Esophagus (tissue), 2 donors: ENCODE measurements around the gene TBL1Y. TPM values are rescaled to one million over a fixed set of nuclear protein-coding genes. Genes with fewer than 3 reads are reported as not detected.

Experiments used
- H3K27ac ChIP-seq, 2 donors: one replicate each; pipeline ENCODE4 v1.5.1; 2013; ENCODE audit warnings: low read depth in 2 of 2, mild to moderate bottlenecking in 2 of 2, inconsistent platforms in 1 of 2, low read length in 1 of 2, moderate library complexity in 1 of 2
- H3K27me3 ChIP-seq, 2 donors: one replicate each; pipeline ENCODE4 v1.6.1; 2013; ENCODE audit warnings: low read length in 2 of 2, control low read depth in 1 of 2, mild to moderate bottlenecking in 1 of 2; ENCODE audit not compliant: insufficient read depth in 2 of 2, control insufficient read depth in 1 of 2
- H3K36me3 ChIP-seq, 2 donors: one replicate each; pipeline ENCODE4 v1.6.1; 2013; ENCODE audit warnings: low read length in 1 of 2; ENCODE audit not compliant: control insufficient read depth in 2 of 2, insufficient read depth in 2 of 2
- H3K4me1 ChIP-seq, 2 donors: one replicate each; pipeline ENCODE4 v1.6.1; 2013; ENCODE audit warnings: low read length in 1 of 2; ENCODE audit not compliant: control insufficient read depth in 2 of 2, insufficient read depth in 2 of 2
- H3K4me3 ChIP-seq, 2 donors: one replicate each; pipeline ENCODE4 v1.5.1; 2013; ENCODE audit warnings: low read length in 2 of 2, mild to moderate bottlenecking in 2 of 2, low read depth in 1 of 2, moderate library complexity in 1 of 2
- H3K9me3 ChIP-seq, 2 donors: one replicate each; pipeline ENCODE4 v1.6.1; 2013; ENCODE audit warnings: mild to moderate bottlenecking in 2 of 2, low read depth in 1 of 2, low read length in 1 of 2, moderate library complexity in 1 of 2; ENCODE audit not compliant: control insufficient read depth in 2 of 2, insufficient read depth in 1 of 2
- WGBS, 2 donors: extraction: QIAGEN DNeasy Blood & Tissue Kit; methylation state at CpG; one replicate each; pipeline ENCODE4 v1.1.7; 2013; 5-methylcytosine and 5-hydroxymethylcytosine counted together
- polyA plus RNA-seq, 2 donors: library from polyadenylated mRNA; stranded (reverse); fragments of 200-250 nt; gene quantifications; one replicate each; pipeline ENCODE4 v1.2.3, GENCODE V29; 2013
- donor health status: healthy with polysubstance abuse.
- donor health status: Bipolar disorder and iron deficiency.

TBL1Y gene
- polyA plus RNA-seq, 2 donors, result 0.24 TPM; not detected in 1

- no peaks in the 10 kb centered on the region for H3K9me3 ChIP-seq
- no peak overlapping the region for H3K27ac ChIP-seq
- no peaks in the 10 kb centered on the region for H3K36me3 ChIP-seq
- H3K4me1 ChIP-seq, result no peaks in the 10 kb centered on the region
- no peak overlapping the region for H3K4me3 ChIP-seq
- WGBS, 2 donors, result 92% methylated on average over 2 of the region's 2 CpGs; no CpG with 5 or more reads in 1 of the 2 donors
- H3K27me3 ChIP-seq, result no peaks in the 10 kb centered on the region
Measured at GRCh38 chrY:7094365-7094764, 183.9 kb downstream of the TBL1Y start.

DNA sequence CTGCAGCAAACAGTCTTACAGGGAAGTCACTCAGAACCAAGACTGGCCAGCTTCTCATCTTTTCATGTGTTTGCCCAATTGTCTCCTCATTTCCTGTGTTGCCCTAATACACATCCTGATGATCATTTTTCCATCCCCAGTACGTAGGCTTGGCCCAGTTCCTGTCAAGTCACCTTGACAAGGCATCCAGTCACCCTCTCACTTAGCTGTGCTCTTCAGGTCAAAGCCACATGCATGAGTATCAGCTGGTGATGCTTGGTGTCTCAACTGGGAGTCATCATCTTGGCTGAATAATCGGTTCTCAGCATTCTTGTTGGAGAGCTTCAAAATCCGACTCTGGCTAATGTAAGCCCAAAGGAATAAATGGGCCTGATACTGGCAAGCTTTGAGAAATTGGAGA is 186.5 kb downstream of the TBL1Y start:
- Histone ChIP-seq H3K27ac (no peak overlapping the region), H3K36me3 (no peaks in the 10 kb centered on the region), H3K9me3 (no peaks in the 10 kb centered on the region), H3K4me3 (no peak overlapping the region), H3K4me1 (no peaks in the 10 kb centered on the region), H3K27me3 (no peaks in the 10 kb centered on the region)
- 86 to 100% methylated on average over 2 to 3 of the region's 3 CpGs for WGBS, 2 donors

- no peaks in the 10 kb centered on the region for H3K4me1 ChIP-seq
Measured at GRCh38 chrY:7099742-7100141, 189.2 kb downstream of the TBL1Y start.

DNA sequence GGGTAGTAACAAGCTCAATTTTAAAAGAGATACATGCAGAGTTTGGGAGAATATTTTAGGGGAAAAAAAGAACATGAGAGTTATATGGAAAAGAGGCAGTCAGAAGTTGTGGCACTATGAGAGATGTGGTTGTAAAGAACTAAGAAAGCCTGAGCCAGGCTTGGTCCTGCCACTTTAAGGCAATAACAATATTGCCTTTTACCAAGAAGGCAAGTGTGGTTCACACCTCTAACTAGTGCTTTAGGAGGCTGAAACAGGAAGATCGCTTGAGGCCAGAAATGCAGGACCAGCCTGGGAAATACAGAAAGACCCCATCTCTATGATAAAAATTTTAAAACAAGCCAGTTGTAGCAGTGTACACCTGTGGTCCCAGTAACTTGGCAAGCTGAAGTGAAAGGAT is 192.2 kb downstream of the TBL1Y start:
- Histone ChIP-seq H3K4me1 (no peaks in the 10 kb centered on the region), H3K36me3 (no peaks in the 10 kb centered on the region), H3K27me3 (no peaks in the 10 kb centered on the region), H3K9me3 (no peaks in the 10 kb centered on the region), H3K27ac (no peak overlapping the region), H3K4me3 (no peak overlapping the region)
- 100% methylated on average over 1 of the region's 1 CpG; no CpG with 5 or more reads in 1 of the 2 donors for whole genome bisulfite sequencing, 2 donors

More at GRCh38 chrY:7099742-7100141, 189.2 kb downstream of the TBL1Y start:
- H3K27ac ChIP-seq, result no peak overlapping the region
- H3K4me3 ChIP-seq, result no peak overlapping the region
- no peaks in the 10 kb centered on the region for H3K27me3 ChIP-seq
- H3K36me3 ChIP-seq, result no peaks in the 10 kb centered on the region
- WGBS, 2 donors, result 69 to 76% methylated on average over 3 of the region's 3 CpGs
- no peaks in the 10 kb centered on the region for H3K9me3 ChIP-seq

GRCh38 chrY:7107179-7107578 is 196.7 kb downstream of the TBL1Y start:
- H3K27me3 ChIP-seq, result no peaks in the 10 kb centered on the region
- H3K27ac ChIP-seq, result no peak overlapping the region
- no peak overlapping the region for H3K4me3 ChIP-seq
- no peaks in the 10 kb centered on the region for H3K9me3 ChIP-seq
- no peaks in the 10 kb centered on the region for H3K36me3 ChIP-seq
- WGBS, 2 donors, result 54% methylated on average over 6 of the region's 6 CpGs; no CpG with 5 or more reads in 1 of the 2 donors
- no peaks in the 10 kb centered on the region for H3K4me1 ChIP-seq

GRCh38 chrY:7110086-7110485 is 199.6 kb downstream of the TBL1Y start:
- Histone ChIP-seq H3K27ac (no peak overlapping the region), H3K36me3 (no peaks in the 10 kb centered on the region), H3K9me3 (no peaks in the 10 kb centered on the region), H3K4me1 (no peaks in the 10 kb centered on the region), H3K4me3 (no peak overlapping the region), H3K27me3 (no peaks in the 10 kb centered on the region)
- WGBS, 2 donors, result 45 to 80% methylated on average over 1 to 3 of the region's 3 CpGs

DNA sequence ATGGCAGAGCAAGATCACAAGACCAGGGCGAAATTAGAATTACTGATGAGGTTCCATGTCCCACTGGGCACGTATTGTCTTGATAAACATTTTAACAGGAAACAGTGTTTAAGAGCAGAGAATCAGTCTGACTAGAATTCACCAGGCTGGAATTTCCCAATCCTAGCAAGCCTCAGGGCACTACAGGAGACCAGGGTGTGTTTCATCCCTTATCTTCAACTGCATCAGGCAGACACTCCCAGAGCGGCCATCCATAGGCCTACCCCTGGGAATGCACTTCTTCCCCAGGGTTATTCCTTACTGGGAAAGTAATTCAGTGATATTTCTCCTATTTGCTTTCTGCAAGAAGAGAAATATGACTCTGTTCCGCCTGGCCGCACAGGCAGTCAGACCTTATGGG is 205.4 kb downstream of the TBL1Y start:
- no peak overlapping the region for H3K4me3 ChIP-seq
- no peaks in the 10 kb centered on the region for H3K9me3 ChIP-seq
- H3K27ac ChIP-seq, result no peak overlapping the region
- WGBS, 2 donors, result 91% methylated on average over 5 of the region's 5 CpGs; no CpG with 5 or more reads in 1 of the 2 donors
- no peaks in the 10 kb centered on the region for H3K27me3 ChIP-seq
- H3K36me3 ChIP-seq, result no peaks in the 10 kb centered on the region
- H3K4me1 ChIP-seq, result no peaks in the 10 kb centered on the region

DNA sequence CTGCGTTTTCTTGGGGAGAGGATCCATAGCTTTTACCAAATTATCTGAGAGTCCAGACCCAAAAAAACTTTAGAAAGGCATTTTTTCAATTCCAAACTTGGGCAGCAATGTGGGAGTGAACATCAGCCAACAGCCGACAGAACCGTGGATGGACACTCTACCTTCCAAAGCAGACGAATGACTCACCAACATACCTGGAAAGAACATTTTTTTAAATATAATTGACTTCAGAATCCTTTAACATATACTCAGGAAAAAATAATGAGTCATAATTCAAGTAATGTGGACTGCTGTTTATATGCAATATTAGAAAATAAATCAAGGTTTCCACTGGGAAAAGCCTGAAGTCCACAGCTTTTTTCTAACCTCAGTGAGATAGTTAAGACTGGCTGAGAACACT is 211.7 kb downstream of the TBL1Y start:
- no peaks in the 10 kb centered on the region for H3K4me1 ChIP-seq
- H3K4me3 ChIP-seq, result no peak overlapping the region
- H3K27ac ChIP-seq, result no peak overlapping the region
- 53 to 80% methylated on average over 4 of the region's 4 CpGs for WGBS, 2 donors
- no peaks in the 10 kb centered on the region for H3K9me3 ChIP-seq
- H3K36me3 ChIP-seq, result no peaks in the 10 kb centered on the region
- no peaks in the 10 kb centered on the region for H3K27me3 ChIP-seq

GRCh38 chrY:7125136-7126056 is 214.9 kb downstream of the TBL1Y start:
- Histone ChIP-seq H3K4me3 (no peak overlapping the region), H3K27ac (no peak overlapping the region), H3K4me1 (no peaks in the 10 kb centered on the region), H3K9me3 (no peaks in the 10 kb centered on the region), H3K27me3 (no peaks in the 10 kb centered on the region), H3K36me3 (no peaks in the 10 kb centered on the region)
- 58% methylated on average over 6 of the region's 6 CpGs; no CpG with 5 or more reads in 1 of the 2 donors for WGBS, 2 donors

DNA sequence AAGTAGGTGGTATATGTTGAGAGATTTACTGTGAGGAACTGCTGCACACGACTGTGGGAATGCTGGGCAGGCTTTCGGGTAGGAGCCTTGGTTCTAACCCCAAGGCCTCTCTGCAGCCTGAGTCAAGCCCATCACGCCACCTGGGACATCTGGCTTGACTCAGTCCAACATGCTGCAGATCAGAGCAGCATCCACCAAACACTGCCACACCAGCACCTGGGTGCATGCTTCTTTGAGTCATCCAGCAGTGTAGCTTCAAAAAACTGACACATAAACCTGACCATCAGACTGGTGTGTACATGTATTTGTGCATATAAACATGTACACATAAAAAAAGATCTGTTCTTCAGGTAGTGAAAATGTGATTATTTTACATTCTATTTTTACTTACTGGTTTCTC is 217.7 kb downstream of the TBL1Y start:
- Histone ChIP-seq H3K4me1 (no peaks in the 10 kb centered on the region), H3K27ac (no peak overlapping the region), H3K9me3 (no peaks in the 10 kb centered on the region), H3K27me3 (no peaks in the 10 kb centered on the region), H3K4me3 (no peak overlapping the region), H3K36me3 (no peaks in the 10 kb centered on the region)
- WGBS, 2 donors, result 85% methylated on average over 3 of the region's 3 CpGs; no CpG with 5 or more reads in 1 of the 2 donors
